GM21423 (cell line): Measurements from ENCODE around the gene DUOX2.
"Not testable (repeated sequence)": the region's sequence is repeated elsewhere in the genome, so short reads cannot be mapped to it uniquely, and the experiment has no call there.

Experiments
- ATAC-seq: cut with Tn5 transposase; IDR thresholded peaks from one replicate; pipeline ENCODE4 v1.9.1; 2021; ENCODE audit warnings: mild to moderate bottlenecking, moderate library complexity; ENCODE audit not compliant: unreplicated experiment

Gene DUOX2

GRCh38 chr15:45139770-45140169 lies 25.8 kb upstream of the DUOX2 start:
- ATAC-seq, result no peak

- ATAC-seq, result no peak
Measured at GRCh38 chr15:45138814-45139765, 25.1 kb upstream of the DUOX2 start.

- ATAC-seq, result no peak
Measured at GRCh38 chr15:45137703-45138102, 23.7 kb upstream of the DUOX2 start.

GRCh38 chr15:45136378-45136764 lies 22.4 kb upstream of the DUOX2 start:
- ATAC-seq, result no peak

DNA sequence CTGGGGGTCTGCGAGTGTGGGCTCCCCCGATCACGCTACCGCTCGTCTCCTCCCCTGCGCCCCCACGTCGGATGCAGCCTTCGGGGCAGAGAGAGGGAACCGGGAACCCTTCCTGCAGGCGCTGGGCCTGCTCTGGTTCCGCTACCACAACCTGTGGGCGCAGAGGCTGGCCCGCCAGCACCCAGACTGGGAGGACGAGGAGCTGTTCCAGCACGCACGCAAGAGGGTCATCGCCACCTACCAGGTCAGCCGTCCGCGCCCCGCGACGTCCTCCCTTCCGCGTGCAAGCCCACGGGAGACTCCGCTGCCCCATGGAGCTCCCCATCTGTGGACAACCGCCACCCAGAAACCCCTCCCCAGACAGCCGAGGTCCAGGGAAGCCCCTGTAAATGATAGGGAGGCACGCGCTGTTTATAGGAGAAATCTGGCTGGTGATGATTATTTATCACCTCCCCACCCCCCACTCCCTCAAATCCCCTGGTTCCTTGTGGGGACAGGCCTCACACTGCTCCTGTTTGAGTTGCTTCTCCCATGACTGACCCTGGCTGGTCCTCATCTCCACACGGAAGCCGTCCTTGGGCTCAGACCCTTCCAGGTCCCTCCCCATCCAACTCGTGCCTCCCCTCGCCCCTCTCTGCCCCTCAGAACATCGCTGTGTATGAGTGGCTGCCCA lies 21.9 kb upstream of the DUOX2 start:
- ATAC-seq, result not testable (repeated sequence)

GRCh38 chr15:45134682-45135604 lies 21.0 kb upstream of the DUOX2 start:
- no peak for ATAC-seq

- no peak for ATAC-seq
Measured at GRCh38 chr15:45134046-45134445, 20.1 kb upstream of the DUOX2 start.

DNA sequence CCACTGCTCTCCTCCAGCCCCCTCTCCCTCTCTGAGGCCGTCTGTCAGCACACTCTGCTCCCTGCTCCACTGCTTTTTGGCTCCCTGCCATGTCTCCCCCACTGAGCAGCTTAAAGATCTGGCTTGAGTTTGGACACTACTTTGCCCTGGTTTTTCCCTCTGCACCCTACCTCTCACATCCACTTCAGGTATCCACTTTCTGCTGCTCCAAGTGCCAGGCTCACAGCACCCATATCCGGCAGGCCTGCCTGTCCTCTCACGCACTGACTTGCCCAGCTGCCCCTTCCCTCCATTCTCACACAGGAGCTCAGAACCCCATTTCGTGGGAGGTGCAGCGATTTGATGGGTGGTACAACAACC lies 19.6 kb upstream of the DUOX2 start:
- ATAC-seq, result no peak

GRCh38 chr15:45132844-45133560 lies 19.0 kb upstream of the DUOX2 start:
- ATAC-seq, result no peak

DNA sequence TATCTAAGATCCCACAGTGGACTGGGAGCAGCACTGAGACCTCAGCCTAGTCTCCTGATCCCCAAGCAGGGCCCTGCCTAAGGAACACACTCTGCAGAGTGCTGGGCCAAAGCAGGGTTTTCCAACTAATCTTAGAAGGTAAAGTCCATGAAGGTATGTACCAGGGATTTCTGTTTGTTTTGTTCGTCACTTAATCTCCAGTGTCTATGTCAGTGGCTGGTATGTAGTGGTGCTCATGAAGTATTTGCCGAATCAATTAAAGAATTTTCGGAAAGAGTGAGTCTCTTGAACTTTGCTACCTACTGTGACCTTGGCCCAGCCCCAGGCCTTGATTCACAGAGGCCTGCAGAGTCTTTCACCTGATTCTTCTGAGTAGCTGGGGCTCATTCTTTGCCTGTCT lies 17.5 kb upstream of the DUOX2 start:
- no peak for ATAC-seq

- ATAC-seq, result no peak
Measured at GRCh38 chr15:45130291-45131000, 16.5 kb upstream of the DUOX2 start.

DNA sequence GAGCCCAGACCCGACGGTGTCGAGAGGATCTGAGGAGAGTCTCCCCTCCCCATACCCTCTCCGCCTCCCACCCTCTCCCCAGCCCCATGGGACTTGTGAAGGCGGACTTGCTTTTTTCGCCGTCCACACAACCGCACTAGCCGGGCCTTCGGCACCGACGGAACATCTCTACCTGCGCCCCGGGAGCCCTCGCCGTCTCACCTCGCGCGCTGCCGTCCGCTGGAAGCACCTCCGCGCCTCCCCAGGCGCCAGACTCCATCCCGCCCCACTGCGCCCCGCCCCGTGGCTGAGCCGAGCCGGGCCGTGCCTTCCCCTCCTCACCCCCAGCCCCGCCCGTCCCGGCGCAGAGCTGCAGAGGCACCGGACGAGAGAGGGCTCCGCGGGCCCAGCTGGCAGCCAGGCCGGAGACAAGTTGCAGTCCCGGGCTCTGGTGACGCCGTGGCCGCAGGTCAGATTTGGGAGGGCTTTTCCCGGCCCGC lies 15.7 kb upstream of the DUOX2 start, which contains the start of the genes DUOX1 and DUOXA1:
Gene DUOX1 (plus strand): TSS at position 344 of the 479 bp plus-strand sequence. CDS start 1,973 bp downstream, outside the sequence.
Gene DUOXA1 (minus strand): TSS at position 229 of the 479 bp plus-strand sequence. CDS start 6,865 bp downstream, outside the sequence.
- no peak for ATAC-seq

DNA sequence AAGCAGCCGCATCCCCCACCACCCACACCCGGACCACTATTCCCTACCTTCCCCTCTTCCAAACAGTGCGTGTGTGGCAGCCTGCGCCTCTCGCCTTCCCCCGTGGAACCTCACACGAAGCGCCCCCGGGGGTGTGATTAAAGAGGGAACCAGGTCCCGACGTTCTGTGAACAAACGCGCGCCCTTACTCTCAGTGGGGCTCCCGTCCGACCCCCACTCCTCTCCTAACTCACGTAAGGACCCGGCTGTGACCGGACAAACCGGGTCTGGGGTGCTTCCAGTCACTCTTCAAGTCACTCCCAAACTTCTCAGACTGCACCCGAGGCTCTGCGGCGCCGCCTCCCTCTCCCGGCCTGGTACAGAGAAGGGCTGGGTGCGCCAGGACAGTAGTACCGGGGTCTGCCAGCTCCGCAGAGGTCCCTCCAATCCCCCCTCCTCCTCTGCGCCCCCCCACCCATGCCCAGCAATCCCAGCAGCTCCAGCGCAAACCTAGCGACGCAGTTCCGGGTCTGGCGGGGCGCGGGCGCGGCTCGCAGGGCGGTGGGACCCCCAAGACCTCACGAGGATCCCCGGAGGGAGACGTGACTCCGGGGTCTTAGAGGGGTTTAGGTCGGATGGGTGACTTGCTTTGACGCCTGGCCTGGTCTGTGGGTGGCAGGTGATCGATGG lies 15.1 kb upstream of the DUOX2 start:
- ATAC-seq, result no peak

- no peak for ATAC-seq
Measured at GRCh38 chr15:45126535-45127158, 12.7 kb upstream of the DUOX2 start.

DNA sequence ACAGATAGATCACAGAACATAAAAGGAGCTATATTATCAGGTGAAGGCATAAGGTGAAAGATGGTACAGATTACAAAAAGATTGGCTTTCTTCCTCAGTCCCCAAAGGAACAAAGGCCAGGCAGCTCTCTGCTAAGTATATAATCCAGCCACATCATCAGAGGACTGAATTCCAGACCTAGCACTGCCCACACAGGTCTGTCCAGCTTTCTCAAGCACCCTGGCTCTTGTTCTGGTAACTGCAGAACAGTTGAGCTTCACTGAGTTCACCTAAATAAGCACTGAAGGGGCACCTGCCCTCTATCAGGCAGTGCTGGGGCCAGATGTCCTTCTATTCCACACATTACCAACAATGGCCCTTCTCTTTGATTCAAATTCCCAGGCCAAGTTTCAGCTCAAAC lies 9.4 kb upstream of the DUOX2 start:
- no peak for ATAC-seq

- ATAC-seq, result no peak
Measured at GRCh38 chr15:45122719-45123118, 8.7 kb upstream of the DUOX2 start.

- ATAC-seq, result no peak
Measured at GRCh38 chr15:45121706-45122417, 7.9 kb upstream of the DUOX2 start.

DNA sequence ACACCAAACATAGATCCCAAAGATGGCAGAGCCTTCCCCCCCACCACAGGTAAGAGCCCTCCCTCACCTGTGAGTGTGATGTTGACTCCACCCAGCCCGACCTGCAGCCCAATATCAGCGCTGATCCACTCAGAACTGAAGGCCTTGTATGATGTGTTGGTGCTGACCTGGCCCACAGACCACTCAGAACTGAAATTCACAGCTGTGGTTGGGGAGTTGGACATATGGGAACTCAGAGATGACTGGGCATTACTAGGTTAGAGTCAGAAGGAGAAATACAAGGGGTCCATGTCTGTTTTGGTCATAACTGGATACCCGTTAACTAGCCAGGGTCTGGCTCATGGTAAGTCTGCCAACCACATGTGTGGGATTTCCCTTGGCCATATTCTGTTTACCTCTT lies 7.0 kb upstream of the DUOX2 start:
- no peak for ATAC-seq
